ENCODE data around the gene FAM120AOS. TPM values are rescaled to one million over a fixed set of nuclear protein-coding genes. Genes with fewer than 3 reads are reported as not detected.
"Not testable (repeated sequence)": the region's sequence is repeated elsewhere in the genome, so short reads cannot be mapped to it uniquely, and the experiment has no call there.

Gene FAM120AOS
- total RNA-seq, 1 donor from 2014 or later: 61.4 TPM

DNA sequence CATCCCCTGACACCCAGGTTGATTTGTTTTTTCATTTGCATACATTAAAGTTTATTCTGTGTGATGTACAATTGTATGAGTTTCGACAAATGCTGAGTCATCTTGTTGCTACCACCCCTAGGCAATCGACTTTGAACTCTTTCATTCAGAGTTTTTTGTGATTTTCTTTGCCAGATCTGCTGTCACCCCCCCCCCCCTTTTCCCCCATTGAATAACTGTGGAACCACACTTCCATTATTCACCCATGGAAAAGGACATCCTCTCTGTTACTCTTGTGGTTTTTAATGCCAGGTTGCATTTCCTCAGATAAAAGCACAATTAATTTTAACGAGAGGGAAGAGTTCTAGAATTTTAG lies 13.7 kb upstream of the FAM120AOS start:
- DNase-seq (ENCODE audit: low spot score): no peak

DNA sequence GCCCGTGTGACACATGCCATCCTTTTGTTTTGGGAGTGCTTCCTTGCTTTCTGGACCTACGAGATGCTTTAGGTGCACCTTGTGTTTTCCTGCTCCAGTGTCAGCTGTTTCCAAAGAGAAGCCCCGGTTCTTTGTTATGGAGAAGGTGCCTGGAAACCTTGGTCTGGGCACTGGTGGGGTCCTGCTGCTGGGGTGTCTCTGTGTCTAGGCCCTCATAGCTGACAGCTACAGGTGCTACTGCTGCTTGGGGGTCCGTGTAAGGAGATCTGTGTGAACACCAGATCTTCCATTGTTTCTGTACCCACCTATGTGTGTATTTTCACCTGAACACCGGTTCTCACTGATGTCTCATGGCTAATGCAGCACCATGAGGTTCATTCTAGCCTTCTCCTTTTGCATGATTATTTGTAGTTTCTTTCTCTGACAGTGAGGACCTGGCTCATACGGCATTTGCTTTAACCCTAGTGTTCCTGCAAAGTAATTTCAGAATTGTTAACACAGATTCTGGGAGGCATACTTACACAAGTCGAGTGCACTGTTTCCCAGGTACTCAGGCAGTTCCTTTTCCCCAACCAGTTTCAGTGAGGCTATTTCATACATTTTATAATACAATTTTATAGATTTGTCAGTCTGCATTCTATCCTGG lies 13.2 kb upstream of the FAM120AOS start:
- no peak for DNase-seq (ENCODE audit: low spot score)

DNA sequence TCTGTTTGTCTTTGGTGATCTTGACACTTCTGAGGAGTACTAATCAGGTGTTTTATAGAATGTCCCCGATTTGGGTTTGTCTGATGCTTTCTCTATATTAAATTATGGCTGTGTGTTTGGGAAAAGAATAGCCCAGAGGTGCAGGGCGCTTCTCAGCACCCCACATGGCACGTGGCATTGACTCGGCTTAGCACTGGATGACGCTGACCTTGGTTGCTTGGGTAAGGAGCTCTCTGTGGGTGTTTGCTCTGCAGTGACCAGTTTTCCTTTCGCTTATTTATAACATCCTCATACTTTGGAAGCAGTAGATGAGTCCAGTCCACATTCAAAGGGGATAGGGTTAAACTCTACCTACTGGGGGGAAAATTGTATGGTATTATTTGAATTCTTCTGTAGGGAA lies 12.5 kb upstream of the FAM120AOS start:
- no peak for DNase-seq (ENCODE audit: low spot score)

DNA sequence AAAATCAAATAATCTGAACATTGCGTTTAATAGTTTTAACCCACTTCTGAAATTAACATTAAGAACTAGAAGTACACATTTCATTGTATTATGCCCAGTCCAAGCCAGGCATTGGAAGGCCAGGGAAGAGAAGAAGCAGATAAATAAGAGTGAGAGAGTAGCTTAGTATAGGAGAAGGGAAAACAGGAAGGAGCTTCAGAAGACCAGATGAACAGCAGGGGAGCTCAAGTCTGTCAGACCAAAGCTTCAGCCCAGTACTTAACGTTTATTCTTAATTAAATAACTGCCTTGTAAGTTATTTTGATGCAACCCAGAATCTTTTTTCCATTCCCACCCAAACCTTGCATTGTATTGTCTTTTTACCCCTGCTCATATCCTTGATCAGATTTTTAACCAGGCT lies 11.5 kb upstream of the FAM120AOS start:
- no peak for DNase-seq (ENCODE audit: low spot score)

DNA sequence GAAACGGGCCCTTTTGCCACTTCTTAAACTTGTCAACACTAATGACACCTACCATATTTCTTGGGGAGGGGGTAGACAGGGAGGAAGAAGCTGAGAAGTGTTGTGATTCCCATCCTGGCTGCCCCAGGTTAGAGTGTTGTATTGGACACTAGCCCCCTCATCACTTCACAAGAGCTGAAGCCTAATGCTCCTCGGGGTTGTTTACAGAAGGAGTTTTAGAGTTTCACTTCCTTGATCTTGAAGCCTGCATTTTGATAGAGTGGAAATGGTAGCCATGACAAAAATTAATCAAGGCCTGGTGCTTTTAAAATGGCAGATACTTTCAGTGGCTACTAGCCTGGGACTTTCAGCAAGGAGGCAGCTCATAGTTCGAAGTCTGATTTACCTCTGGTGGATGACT lies 11.0 kb upstream of the FAM120AOS start:
- no peak for DNase-seq (ENCODE audit: low spot score)

DNA sequence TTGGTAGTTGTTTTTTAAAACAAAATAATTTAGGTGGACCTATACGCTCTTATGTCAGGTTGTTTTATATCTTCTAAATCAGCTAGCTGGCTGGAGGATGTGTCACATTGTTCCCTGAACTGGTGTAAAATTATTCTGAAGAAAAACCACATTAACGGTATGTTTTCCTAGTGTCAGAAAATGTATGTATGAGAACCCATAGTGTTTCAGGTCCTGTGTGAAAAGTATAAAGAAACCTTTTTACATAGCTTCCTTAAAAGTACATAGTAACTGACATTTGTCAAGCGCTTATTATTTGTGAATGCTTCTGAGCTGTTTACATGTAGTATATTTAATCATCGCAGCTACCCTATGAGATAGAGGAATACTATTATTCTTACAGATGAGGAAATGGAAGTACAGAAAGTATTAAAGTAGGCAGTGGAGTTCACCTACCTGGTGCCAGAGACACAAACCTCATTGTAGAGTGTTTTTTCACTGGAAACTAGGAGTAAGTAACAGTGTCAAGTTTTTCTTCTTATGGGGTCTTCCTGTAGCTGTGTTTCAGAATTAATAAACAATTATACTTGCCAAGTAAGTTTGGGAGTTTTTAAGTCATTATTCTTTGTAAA lies 10.4 kb upstream of the FAM120AOS start:
- no peak for DNase-seq (ENCODE audit: low spot score)

DNA sequence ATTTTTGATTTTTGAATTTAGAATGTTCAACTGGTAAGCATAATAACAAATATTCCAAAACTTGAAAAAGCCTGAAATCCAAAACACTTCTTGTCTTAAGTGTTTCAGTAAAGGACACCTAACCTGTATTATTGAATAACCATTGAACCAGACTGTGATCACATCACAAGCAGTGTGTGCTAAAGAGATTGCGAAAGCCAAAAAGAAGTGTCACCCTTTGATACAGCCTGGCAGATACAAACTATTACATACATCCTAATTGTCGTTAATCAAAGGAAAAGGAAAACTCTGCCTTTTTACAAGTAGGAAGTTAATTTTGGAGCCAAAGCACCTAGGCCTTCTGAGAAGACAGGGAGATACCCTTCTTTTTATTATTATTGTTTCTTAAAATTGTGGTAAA lies 8.4 kb upstream of the FAM120AOS start:
- DNase-seq (ENCODE audit: low spot score): no peak

DNA sequence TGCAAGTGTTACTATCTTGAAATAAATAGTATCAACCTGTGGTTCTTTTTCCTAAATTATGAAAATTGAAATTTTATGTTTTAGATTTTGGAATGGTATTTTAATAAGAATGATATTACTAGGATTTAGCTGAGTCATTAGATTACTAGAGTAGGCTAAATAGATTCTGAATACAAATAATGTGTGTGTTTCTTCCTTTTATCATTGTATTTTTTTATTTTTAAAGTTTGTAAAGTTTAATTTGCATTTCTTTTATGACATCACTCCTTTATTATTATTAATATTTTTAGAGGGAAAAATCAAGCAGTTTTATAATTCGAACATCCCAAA lies 8.0 kb upstream of the FAM120AOS start:
- no peak for DNase-seq (ENCODE audit: low spot score)

DNA sequence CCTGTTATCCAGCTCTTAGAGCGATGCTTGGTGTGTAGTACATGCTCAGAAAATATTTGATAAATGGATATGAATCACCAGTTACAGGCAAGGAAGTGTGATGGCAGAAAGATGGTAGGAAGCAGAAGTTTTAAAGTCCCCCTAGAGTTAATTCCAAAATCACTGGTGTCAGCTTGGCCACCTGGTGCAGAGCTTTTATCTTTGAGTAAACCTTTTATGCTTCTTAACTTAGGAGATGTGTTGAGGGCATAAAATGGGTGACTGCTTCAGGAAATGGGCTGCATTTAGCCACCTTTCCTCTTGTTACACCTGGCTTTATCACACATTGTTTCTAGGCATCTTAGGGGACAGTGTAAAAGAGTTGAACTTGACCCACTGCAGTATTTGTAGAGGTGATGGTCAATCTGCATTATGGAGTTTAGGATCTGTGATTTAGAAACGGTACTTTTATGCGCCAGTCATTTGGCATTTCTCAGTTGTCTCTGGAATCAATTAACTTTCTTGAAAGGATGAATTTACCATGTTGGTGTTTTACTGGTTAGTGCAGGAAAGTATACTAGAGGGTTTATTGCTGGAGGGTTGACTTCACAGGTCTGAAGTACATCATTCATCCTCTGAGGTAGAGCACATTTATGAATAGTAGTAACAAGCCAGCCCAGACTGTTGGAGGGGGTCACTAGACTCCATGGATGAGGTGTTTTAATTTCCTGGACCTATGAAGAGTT lies 7.5 kb upstream of the FAM120AOS start:
- no peak for DNase-seq (ENCODE audit: low spot score)

DNA sequence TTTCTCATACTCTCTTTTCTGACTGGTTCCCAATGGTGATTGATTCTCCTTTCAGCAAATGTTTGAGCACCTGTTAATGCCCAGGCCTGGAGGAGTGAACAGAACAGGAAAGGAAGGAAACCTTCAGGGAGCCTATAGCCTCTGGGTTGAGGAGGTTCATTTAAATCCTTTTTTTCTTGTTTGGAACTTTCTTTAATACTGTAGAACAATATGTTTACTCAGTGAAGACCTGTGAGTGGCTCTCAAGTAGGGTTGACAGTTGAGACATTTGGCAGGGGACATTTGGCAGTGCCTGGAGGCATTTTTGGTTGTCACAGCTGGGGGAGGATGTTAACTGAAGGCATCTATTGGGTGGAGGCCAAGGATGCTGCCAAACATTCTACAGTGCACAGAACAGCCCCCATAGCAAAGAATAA lies 6.1 kb upstream of the FAM120AOS start:
- no peak for DNase-seq (ENCODE audit: low spot score)

DNA sequence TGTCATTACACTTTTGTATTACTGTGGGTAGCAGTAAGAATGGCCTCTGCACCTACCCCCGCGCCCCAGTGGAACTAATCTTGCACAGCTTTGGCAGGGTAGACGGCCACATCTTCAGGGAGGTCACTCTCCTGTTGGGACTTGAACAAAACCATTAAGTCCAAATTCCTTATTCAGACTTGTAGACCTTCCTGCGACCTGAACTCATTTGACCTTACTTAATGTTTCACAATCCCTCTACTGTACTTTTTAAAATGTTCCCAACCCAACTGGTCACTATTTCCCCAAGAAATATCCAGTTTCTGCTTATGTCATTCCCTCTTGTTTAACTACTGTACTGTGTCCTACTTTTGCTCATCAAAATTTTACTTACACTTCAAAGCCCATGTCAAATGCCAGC lies 5.3 kb upstream of the FAM120AOS start:
- no peak for DNase-seq (ENCODE audit: low spot score)

DNA sequence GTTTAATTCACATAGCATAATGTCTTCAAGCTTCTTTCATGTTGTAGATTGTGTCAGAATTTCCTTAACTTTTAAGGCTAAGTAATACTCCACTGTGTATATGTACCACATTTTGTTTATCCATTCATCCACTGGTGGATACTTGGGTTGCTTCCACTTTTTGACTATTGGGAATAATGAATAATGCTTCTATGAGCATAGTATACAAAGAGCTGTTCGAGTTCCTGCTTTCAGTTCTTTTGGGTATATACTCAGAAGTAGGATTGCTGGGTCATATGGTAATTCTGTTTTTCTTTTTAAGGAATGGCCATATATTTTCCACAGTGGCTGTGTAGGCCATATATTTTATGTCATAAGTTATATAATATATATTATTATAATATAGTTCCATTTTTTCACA lies 3.6 kb upstream of the FAM120AOS start:
- DNase-seq (ENCODE audit: low spot score): no peak

DNA sequence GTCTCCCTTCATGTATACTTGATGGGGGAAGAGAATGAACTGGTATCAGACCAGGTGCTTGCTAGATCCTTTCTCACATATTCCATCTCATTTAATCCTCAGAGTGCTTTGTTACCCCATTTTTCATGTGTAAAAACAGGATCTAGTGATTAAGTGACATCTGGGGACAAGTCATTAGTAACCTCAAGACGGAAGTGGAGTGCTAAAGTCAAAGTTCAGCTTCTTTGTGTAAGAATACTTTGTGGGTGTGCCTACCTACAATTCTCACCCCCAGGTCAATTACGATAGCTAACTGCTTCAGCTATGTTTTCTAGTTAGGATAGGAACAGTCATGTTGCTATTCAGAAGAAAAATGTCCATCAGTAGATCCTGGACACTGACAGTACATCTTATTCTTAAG lies 3.1 kb upstream of the FAM120AOS start:
- DNase-seq (ENCODE audit: low spot score): no peak

DNA sequence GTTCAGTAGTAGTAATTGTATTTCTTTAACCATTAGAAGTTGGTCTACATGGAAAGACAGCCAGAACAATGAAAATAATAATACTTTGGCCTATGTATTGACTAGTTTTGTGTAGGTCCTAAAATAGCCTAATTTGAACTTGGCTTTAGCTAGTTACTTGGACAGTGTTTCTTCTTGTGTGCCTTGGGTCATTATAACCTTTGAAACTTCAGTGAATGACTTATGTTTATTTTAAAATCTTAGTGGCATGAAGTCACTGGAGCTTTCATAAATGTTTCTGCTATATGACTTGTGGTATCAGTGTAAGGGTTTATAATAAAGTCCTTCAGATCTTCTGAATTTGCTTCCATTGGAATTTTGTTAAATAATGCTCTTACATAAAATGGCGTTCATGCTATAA lies 2.6 kb upstream of the FAM120AOS start:
- DNase-seq (ENCODE audit: low spot score): no peak

DNA sequence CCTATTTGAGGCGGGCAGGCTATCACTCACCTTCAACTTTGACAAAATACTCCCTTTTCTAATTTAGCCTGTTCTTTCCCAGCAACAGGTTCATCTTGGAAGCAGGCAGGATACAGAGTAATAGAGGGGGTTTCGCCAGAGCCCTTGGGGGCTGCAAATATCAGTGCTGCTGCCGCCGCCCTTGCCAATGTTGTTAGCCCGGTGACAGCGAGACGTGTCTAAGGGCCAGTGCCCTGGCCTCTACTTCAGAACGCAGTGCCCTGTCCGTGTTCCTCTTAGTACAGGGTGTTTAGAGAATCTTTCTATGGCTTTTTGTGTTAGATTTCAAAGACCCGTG lies 703 bp downstream of the FAM120AOS start:
- no peak for DNase-seq (ENCODE audit: low spot score)

DNA sequence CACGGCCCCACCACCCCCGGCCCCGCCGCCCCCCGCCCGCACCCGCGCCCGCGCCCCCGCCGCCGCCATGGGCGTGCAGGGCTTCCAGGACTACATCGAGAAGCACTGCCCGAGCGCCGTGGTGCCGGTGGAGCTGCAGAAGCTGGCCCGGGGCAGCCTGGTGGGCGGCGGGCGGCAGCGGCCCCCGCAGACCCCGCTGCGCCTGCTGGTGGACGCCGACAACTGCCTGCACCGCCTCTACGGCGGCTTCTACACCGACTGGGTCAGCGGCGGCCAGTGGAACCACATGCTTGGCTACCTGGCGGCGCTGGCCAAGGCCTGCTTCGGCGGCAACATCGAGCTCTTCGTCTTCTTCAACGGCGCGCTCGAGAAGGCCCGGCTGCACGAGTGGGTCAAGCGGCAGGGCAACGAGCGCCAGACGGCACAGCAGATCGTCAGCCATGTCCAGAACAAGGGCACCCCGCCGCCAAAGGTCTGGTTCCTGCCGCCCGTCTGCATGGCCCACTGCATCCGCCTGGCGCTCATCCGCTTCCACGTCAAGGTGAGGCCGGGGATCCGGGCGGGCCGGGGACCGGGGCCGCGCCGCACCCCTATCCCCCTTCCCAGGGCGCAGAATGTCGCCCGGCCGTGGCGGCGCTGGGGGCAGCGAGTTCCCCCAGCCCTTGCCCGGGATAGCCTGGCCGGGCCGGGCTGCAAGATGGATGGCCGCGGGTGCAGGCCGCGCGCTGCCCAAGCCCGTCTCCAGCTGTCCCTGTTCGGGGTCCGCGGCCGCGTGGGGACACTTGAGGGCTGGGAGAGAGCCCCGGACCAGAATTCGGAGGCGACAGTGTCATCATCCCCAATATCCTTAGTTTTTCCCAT lies 1.3 kb downstream of the FAM120AOS start:
- DNase-seq (ENCODE audit: low spot score): peak; percentile 55

DNA sequence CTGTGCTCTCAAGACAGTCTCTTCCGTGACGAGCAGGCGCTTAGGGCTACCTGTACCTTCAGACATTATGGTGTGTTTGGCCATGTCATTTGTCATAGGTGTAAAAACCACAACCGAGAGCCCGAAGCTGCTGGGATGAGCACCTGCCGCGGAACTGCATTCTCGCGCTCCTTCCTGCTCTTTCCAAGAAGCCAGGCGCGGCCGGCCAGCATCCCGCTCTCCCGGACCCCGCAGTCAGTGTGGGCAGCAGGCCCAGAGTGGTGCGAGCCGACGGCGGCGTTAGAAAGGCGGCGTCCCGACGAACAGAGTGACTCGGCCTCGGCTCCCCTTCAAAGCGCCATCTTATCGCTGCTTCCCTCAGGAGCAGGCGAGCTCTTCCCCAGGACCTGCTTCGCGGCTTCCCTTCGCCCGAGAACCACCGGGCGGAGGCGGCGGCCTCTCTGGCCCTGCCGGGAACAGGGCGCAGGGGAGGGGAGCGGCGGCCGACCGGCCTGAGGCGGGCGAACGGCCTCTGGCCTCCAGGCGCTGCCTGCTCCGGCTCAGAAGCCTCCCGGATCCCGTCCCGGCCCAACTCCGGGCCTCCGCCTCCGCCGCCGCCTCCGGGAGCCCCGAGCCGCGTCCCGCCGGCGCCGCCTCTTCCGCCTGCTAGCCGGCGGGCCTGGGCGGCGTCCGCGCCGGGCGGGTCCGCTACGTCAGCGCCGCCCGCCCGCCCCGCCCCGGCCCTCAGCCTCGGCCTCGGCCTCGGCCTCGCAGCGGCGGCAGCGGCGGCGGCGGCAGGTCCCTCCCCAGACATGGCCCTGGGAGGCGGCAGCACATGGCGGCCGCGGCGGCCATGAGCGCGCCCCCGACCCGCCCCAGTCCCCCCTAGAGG lies 2.2 kb downstream of the FAM120AOS start, which contains the start of gene FAM120A:
Gene FAM120A, plus strand, starts transcription at position 741 of the 871 bp plus-strand sequence. CDS start 231 bp downstream, outside the sequence.
- peak; percentile 78 for DNase-seq (ENCODE audit: low spot score)

DNA sequence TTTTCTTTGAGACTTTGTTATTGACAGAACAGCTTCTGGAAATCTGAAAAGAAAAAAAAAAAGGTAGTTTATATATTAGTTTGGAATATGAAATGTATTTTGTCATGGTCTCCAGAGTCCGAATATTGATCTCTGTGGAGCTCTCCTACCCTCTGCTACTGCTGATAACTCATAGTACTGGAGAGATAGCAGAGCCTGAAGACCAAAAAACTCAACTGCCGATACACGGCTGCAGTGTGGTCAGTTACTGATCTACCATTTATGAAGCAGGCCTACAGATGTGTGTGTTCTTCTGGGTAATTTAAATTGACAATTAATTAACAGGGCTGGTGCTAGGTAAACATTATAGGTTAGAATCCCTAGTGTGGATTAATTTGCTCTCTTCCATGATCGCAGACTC lies 5.7 kb downstream of the FAM120AOS start:
- DNase-seq (ENCODE audit: low spot score): no peak

DNA sequence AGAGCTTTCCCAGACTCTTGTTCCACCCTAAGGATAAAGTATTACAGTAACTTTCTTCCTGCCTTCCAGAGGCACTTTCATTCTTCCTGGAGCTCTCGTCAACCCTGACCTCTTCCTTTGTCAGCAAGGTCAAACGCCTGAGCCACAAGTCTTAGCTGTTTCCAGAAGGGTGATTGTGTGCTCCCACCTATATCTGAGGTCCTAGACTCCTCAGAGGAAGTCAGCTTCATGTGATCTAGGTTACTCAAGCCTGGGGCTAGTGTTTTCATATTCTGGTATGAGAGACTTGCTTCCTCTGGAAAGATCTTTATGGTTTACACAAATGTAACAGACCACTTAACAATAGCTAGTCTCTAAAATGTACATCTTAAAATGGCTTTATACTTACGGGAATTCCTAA lies 7.3 kb downstream of the FAM120AOS start:
- DNase-seq (ENCODE audit: low spot score): no peak

DNA sequence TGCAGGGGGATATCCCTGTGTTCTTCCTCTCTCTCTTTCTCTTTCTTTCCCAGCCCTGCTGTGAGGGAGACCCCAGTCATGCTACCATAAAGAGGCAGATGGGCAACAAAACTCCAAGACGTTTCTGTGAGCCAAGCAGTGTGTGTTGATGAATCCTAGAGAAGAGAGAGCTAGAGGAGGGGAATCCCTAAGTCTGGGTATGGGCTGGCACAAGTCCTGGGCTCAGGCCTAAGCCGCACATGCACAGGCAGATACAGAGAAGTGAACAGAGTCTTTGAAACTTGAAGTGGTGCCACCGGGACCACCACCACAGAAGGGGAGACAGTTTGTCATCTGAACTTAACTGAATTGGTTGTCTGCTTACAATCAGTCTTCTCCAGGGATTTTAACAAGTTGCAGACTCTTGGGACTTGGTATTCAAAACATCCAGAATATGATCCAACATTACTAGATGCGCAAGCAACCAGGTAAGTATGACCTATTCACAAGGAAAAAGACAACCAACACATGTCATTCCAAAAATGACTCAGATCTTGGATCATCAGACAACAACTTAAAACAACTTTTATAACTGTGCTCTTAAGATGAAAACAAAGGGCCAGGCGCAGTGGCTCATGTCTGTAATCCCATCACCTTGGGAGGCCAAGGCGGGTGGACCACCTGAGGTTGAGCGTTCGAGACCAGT lies 12.3 kb downstream of the FAM120AOS start:
- no peak for DNase-seq (ENCODE audit: low spot score)

DNA sequence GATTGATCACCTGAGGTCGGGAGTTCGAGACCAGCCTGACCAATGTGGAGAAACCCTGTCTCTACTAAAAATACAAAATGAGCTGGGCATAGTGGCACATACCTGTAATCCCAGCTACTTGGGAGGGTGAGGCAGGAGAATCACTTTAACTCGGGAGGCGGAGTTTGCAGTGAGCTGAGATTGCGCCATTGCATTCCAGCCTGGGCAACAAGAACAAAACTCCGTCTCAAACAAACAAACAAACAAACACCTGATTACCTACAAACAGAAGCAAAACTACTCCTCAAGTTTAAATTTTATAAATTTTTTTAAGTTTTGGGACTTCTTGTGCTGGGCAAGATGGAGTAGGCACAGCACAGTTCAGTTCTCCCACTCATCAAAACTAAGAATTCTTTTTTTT lies 14.1 kb downstream of the FAM120AOS start:
- DNase-seq (ENCODE audit: low spot score): not testable (repeated sequence)

All from ureter (tissue), 1 donor.